Skin of body (tissue), 2 donors: ENCODE measurements around the gene CCNB1IP1. TPM values are rescaled to one million over a fixed set of nuclear protein-coding genes. Genes with fewer than 3 reads are reported as not detected.
"Not testable (repeated sequence)": the region's sequence is repeated elsewhere in the genome, so short reads cannot be mapped to it uniquely, and the experiment has no call there.

Experiments
- DNase-seq: peaks from one replicate; lab custom pipeline; 2025; lab: John Stamatoyannopoulos, UW
- total RNA-seq: library from RNA; depleted of rRNA; stranded (reverse); fragments of >200 nt; gene quantifications from one replicate; pipeline ENCODE4 v1.2.3, GENCODE V29; 2014

Gene CCNB1IP1
- total RNA-seq, 1 donor from 2014 or later: 59.9 TPM

GRCh38 chr14:20332431-20332787, 670 bp downstream of the CCNB1IP1 start:
- DNase-seq: peak; percentile 34

DNA sequence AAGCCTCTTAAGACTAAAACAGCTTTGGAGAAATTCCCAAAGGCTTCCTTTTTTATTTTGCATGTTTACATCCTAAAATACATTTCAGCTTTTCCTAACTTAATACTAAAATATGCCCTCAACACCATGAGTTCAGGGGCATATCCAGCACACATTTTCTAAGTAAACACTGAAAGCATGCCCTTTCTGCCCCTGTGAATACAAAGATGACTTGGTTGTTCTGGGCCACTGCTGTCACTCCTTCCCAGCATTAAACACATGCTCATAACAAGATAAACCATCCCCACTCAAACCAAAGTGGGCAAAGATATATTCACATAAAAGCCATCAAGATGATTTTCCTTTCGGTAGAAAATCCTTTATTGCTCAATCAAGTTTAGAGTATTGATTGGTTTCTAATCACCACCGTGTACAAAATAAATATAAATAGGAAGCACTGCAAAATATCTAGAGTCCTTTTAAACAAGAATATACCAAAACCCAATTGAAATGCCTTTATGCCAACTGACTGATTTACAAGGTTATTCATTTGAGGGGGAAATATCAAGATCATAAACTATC, 1.9 kb downstream of the CCNB1IP1 start:
- DNase-seq: no peak

DNA sequence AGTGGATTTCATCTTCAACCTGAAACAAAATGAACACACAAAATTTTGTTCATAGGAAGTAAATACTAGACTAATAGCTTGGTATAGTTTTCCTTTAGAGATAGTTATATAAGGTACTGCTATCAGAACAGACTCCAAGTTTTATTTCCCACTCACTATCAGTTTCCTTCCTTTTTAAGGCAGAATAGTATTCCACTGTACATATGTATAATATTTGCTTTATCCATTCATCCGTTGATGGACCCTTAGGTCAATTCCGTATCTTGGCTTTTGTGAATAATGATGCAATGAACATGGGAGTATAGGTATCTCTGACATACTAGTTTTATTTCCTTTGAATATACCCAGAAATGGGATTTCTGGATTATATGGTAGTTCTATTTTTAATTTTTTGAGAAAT, 3.7 kb downstream of the CCNB1IP1 start:
- DNase-seq: no peak

DNA sequence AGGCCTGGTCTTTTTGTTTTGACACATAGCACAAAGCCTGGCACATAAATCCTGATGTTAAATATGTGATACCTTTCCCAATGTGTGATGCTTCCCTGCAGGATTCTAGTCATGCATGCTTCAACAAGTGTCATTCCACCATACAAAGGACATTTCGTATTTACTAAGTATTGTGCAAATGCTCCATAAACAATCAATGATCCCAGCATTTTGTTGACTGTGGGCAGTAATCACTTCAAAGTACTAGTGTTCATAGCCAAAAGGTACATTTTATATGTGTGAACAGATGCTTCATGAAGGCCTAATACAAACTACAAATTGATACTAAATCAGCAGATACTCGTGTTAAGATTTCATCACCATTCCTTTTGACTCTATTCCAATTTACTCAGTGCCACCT, 4.4 kb downstream of the CCNB1IP1 start:
- no peak for DNase-seq

DNA sequence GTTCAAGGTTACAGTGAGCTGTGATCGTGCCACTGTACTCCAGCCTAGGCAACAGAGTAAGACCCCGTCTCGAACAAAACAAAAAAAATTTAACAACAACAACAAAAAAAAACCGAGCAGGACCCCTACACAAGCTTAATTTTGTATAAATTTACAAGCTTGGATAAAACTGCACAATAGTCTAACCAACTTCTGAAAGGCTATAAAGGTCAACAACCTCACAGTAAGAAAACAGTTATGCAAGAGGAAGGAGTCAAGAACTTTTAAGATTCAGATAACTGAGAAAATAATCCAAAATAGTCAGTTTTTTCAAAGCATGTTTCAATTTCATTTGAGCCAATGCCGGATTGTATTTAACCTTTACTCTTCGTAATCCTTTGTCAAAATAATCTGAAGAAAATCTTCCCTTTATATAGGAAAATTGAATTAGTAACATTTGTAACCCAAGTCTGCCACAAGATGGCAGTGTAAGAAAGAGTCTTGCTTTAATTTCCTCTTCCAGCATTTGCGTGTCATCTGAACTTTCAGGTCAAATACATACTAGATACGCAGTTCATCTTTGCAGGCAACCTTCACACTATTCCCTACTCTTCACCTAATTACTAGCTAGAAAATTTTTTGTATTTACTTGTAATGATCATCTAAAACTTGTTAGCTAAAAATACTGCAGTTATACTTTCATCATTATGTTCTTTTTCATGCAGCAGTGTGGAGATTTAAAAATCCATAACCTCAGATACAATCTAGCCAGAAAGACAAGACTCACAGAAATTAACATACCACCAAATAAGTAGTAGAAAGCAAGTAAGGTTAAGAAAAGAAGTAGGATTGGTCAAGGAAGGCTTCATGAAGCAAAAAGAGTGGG, 5.8 kb downstream of the CCNB1IP1 start:
- peak; percentile 39 for DNase-seq

- no peak for DNase-seq
Measured at GRCh38 chr14:20317720-20318119, 15.4 kb downstream of the CCNB1IP1 start.

- DNase-seq: no peak
Measured at GRCh38 chr14:20314026-20314425, 19.1 kb downstream of the CCNB1IP1 start.

GRCh38 chr14:20306079-20306423, 27.0 kb downstream of the CCNB1IP1 start:
- no peak for DNase-seq

- DNase-seq: peak; percentile 87
Measured at GRCh38 chr14:20305265-20306078, 27.6 kb downstream of the CCNB1IP1 start, which contains the start of gene TTC5. Gene TTC5 (minus strand): TSS chr14:20305951. CDS start chr14:20305937, 14 bp downstream.

DNA sequence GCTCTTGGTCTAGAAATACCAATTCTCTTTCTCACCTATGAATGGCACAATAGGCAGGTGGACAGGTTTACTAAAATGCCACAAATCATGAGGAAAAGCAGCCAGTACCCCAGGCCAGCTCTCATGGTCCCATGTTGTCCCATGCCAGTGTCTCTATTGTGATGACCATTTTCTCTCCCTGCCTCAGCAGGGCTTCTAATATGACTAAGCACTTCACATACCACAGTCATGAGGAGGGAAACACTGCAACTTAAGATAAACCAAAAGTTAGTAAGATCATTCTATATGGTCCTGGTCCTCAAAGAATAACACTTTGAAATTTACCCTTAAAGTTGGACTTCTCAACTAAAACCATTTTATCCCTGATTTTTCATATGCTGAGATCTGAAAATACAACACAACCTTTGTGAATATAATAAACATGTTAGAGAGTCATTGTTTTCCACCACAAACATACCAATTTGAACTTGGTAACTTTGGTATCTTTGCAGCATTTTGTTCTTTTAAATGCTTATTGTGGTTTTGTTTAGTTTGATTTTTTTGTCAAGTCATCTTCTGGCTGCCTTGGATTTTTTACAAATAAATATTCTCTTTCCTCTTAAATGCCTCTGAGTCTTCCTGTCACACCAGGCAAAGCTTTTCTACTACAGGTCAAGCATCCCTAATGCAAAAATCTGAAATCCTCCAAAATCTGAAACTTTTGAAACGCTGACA, 30.9 kb downstream of the CCNB1IP1 start:
- DNase-seq: no peak

GRCh38 chr14:20295067-20295466, 38.0 kb downstream of the CCNB1IP1 start:
- no peak for DNase-seq

DNA sequence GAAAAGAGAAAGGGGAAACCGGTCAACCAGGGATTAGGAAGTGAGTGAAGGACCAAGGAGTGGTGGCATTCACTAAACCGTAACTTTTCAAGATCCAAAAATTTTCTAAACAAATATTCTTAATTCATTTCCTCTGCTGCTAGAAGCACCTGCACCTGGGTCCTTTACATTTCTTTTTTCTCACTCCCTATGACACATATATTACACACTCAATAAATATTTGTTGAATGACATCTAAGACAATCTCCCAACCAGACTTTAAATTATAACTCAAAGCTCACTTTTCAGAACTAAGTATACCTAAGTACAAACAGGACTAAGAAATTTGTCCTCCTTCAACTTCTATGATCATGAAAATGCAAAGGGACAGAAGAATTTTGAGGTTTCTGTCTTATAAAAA, 38.4 kb downstream of the CCNB1IP1 start:
- DNase-seq: no peak

DNA sequence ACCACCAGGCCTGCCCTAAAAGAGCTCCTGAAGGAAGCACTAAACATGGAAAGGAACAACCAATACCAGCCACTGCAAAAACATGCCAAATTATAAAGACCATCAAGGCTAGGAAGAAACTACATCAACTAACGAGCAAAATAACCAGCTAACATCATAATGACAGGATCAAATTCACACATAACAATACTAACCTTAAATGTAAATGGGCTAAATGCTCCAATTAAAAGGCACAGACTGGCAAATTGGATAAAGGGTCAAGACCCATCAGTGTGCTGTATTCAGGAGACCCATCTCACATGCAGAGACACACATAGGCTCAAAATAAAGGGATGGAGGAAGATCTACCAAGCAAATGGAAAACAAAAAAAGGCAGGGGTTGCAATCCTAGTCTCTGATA, 51.1 kb downstream of the CCNB1IP1 start:
- DNase-seq: not testable (repeated sequence)

GRCh38 chr14:20280265-20280664, 52.8 kb downstream of the CCNB1IP1 start:
- DNase-seq: not testable (repeated sequence)

DNA sequence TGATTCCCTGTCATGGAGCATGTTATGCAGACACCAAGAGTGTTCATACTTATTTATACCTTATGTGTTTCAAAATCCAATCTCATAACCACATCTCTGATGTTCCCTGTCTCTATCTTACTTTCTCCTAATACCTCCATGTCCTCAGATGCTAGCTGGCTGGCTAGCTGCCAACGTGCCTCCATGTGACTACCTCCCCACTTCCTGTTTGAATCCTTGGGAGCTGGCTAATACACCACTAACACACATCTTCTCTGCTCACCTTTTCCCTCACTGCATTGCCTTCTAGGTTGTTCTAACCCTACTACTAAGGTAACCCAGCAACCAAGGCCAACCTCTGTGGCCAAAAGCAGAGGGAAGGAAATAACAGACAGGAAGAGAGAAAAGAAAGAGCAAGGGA, 54.7 kb downstream of the CCNB1IP1 start:
- DNase-seq: no peak

GRCh38 chr14:20277409-20277808, 55.7 kb downstream of the CCNB1IP1 start:
- no peak for DNase-seq

GRCh38 chr14:20274062-20274461, 59.0 kb downstream of the CCNB1IP1 start:
- DNase-seq: no peak

- not testable (repeated sequence) for DNase-seq
Measured at GRCh38 chr14:20264361-20264760, 68.7 kb downstream of the CCNB1IP1 start.

- DNase-seq: no peak
Measured at GRCh38 chr14:20262642-20263128, 70.4 kb downstream of the CCNB1IP1 start.
